OCI-LY1 (cell line): Measurements from ENCODE around the gene STT3B.
A peak's percentile ranks its signal among the peaks of the same experiment; 100 is the strongest.

ENCODE experiments used
- H2AFZ ChIP-seq: fragments of 200-600 bp; sonication (generic), shearing (Covaris generic); 2 replicates; pipeline ENCODE4 v1.6.0; 2014; ENCODE audit warnings: antibody characterized with exemption, mild to moderate bottlenecking, low read length
- H3F3A ChIP-seq: fragments of 200-600 bp; sonication (generic), shearing (Covaris generic); 2 replicates; pipeline ENCODE4 v1.6.0; 2014; ENCODE audit warnings: mild to moderate bottlenecking, antibody characterized with exemption, low read length, moderate library complexity; ENCODE audit not compliant: insufficient read depth
- H3K27ac ChIP-seq: fragments of 200-600 bp; sonication (generic); 2 replicates; pipeline ENCODE4 v1.5.1; 2014; ENCODE audit warnings: low read length, mixed run types, mild to moderate bottlenecking, low read depth; ENCODE audit not compliant: poor library complexity, severe bottlenecking
- H3K27me3 ChIP-seq: fragments of 200-600 bp; sonication (generic); 2 replicates; pipeline ENCODE4 v1.6.0; 2014; ENCODE audit warnings: antibody characterized with exemption, mild to moderate bottlenecking, low read length, moderate library complexity; ENCODE audit not compliant: insufficient read depth
- H3K36me3 ChIP-seq: fragments of 200-600 bp; sonication (generic); 2 replicates; pipeline ENCODE4 v1.6.1; 2014; ENCODE audit warnings: mild to moderate bottlenecking, antibody characterized with exemption, low read length, moderate library complexity, mixed read lengths; ENCODE audit not compliant: insufficient read depth
- H3K4me1 ChIP-seq: fragments of 200-600 bp; sonication (generic); 2 replicates; pipeline ENCODE4 v1.5.1; 2014; ENCODE audit warnings: mild to moderate bottlenecking, low read length, moderate library complexity; ENCODE audit not compliant: insufficient read depth, severe bottlenecking
- H3K4me2 ChIP-seq: fragments of 200-600 bp; sonication (generic), shearing (Covaris generic); 2 replicates; pipeline ENCODE4 v1.6.1; 2014; ENCODE audit warnings: low read length
- H3K4me3 ChIP-seq: fragments of 200-600 bp; sonication (generic); 2 replicates; pipeline ENCODE4 v1.5.1; 2014; ENCODE audit warnings: low read length, low read depth, mild to moderate bottlenecking, mixed read lengths; ENCODE audit not compliant: poor library complexity, severe bottlenecking
- H3K79me2 ChIP-seq: fragments of 200-600 bp; shearing (Covaris generic); 2 replicates; pipeline ENCODE4 v1.6.1; 2016; ENCODE audit warnings: mixed run types, low read length, mixed read lengths; ENCODE audit not compliant: insufficient read depth
- H3K9ac ChIP-seq: fragments of 200-600 bp; sonication (generic), shearing (Covaris generic); 2 replicates; pipeline ENCODE4 v1.6.1; 2014; ENCODE audit warnings: mild to moderate bottlenecking, low read length, mixed read lengths
- H3K9me2 ChIP-seq: fragments of 200-600 bp; sonication (generic), shearing (Covaris generic); 2 replicates; pipeline ENCODE4 v1.6.1; 2014; ENCODE audit warnings: low read depth, mild to moderate bottlenecking, low read length, mixed read lengths
- H3K9me3 ChIP-seq: fragments of 200-600 bp; shearing (Covaris generic); 2 replicates; pipeline ENCODE4 v1.6.1; 2014; ENCODE audit warnings: low read length, mixed read lengths
- H4K20me1 ChIP-seq: fragments of 200-600 bp; sonication (generic), shearing (Covaris generic); 2 replicates; pipeline ENCODE4 v1.6.0; 2016; ENCODE audit warnings: mild to moderate bottlenecking, low read length; ENCODE audit not compliant: insufficient read depth
- EZH2 ChIP-seq: fragments of 200-600 bp; sonication (generic), shearing (Covaris generic); IDR thresholded peaks from 2 replicates; pipeline ENCODE4 v1.8.0; 2017; ENCODE audit warnings: borderline replicate concordance, mixed run types, mild to moderate bottlenecking, antibody characterized with exemption, low read length, moderate library complexity, mixed read lengths
- TF ChIP-seq, protein P1 (sequence below): fragments of 200-600 bp; sonication (generic), shearing (Covaris generic); IDR thresholded peaks from 2 replicates; pipeline ENCODE4 v1.5.1; 2017; ENCODE audit warnings: mild to moderate bottlenecking, antibody characterized with exemption, low read length, moderate library complexity, mixed read lengths

The STT3B gene

DNA sequence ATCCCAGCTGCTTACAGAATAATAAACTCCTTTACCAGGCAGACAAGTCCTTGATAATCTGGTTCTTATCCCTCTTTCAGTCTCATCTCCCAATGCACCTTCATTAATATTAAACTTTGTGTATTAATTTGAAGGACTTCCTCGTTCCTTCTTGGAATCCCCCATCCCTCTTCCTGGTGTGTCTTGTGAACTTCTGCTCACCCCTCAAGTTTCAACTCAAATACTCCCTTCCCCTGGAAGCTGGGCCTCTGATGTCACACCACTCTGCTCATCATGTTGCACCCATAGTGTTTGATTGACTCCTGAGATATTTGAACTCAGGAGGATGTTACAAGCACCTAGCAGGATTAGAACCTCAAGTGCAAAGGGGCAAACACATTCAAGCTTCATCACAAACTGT is 3.3 kb upstream of the STT3B start:
- H3K27me3 ChIP-seq, result no peaks in the 10 kb centered on the region; the same call in 1 of the 2 replicates
- H3K79me2 ChIP-seq, result peaks cover 16% of the 10 kb centered on the region
- H3K4me3 ChIP-seq, result no peak overlapping the region
- no peak overlapping the region for H3K9ac ChIP-seq
- no peak overlapping the region for H3K4me2 ChIP-seq
- no peaks in the 10 kb centered on the region; the same call in 1 of the 2 replicates for H3K36me3 ChIP-seq
- H3K9me2 ChIP-seq, result no peaks in the 10 kb centered on the region
- TF ChIP-seq, protein P1, sequence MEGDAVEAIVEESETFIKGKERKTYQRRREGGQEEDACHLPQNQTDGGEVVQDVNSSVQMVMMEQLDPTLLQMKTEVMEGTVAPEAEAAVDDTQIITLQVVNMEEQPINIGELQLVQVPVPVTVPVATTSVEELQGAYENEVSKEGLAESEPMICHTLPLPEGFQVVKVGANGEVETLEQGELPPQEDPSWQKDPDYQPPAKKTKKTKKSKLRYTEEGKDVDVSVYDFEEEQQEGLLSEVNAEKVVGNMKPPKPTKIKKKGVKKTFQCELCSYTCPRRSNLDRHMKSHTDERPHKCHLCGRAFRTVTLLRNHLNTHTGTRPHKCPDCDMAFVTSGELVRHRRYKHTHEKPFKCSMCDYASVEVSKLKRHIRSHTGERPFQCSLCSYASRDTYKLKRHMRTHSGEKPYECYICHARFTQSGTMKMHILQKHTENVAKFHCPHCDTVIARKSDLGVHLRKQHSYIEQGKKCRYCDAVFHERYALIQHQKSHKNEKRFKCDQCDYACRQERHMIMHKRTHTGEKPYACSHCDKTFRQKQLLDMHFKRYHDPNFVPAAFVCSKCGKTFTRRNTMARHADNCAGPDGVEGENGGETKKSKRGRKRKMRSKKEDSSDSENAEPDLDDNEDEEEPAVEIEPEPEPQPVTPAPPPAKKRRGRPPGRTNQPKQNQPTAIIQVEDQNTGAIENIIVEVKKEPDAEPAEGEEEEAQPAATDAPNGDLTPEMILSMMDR, result no peak
- TF ChIP-seq EZH2, result no peak
- no peaks in the 10 kb centered on the region for H4K20me1 ChIP-seq
- H3F3A ChIP-seq, result no peaks in the 10 kb centered on the region
- H2AFZ ChIP-seq, result no peak overlapping the region
- peaks cover 13% of the 10 kb centered on the region for H3K4me1 ChIP-seq
- no peaks in the 10 kb centered on the region for H3K9me3 ChIP-seq
- no peak overlapping the region for H3K27ac ChIP-seq

DNA sequence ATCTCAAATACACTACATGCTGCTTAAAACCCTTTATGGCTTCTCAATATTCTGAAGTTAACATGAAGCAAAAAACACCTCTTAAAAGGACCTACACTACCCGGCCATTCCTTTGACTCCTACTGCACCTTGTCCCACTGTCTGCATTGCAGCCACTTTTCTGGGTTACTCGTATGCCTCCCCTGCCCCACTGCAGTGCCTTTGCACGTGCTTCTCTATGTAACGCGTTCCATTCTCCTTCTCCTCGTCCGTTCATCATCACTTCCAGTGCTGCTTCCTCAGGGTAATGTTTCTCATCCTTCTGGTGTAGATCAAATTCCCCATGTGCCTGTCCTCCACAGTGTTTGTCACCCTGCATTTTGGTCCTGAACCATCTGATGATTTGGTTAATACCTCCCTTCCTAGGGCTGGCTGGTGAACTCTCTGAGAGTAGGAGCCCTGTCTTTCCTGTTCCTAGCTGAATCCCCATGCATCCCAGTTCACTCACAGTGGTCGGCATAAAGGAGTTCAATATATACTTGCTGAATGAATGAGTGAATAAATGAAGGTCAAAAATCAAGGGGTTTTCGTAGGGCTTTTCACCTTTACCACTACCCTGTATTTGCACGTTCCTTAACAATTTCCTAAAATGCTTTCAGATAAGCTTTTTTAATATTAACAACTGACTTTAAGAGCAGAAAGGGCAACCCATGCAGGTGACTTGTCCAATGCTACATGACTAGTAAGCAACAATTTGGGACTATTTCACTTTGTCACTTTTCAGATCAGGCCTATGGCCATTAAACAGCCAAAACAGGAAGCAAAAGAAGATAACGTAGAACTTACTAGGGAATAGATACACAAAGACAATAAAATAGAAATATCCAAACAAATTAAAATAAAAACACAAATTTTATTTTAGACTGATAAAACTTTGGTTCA is 2.4 kb upstream of the STT3B start:
- no peak overlapping the region for H3K27ac ChIP-seq

DNA sequence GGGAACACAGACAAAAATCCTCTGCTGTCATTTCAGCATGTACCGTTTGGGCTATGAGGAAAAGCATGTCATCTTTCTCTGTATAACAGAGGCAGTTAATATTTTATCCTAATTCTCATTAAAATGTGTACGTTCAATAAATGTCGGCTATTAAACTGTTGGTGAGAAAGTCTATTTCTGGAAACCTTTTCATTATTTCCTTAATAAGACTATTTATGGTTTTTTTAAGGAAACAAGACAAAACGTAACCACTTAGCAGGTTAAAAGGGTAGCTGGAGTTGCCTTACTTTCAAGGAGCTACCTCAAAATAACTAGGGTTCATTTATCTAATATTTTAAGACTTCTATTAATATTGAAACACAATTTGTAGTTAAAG is 1.8 kb upstream of the STT3B start:
- H3K36me3 ChIP-seq, result no peaks in the 10 kb centered on the region; the same call in 1 of the 2 replicates
- no peaks in the 10 kb centered on the region for H3F3A ChIP-seq
- no peaks in the 10 kb centered on the region for H4K20me1 ChIP-seq
- peaks cover 31% of the 10 kb centered on the region for H3K79me2 ChIP-seq
- H3K27me3 ChIP-seq, result no peaks in the 10 kb centered on the region; the same call in 1 of the 2 replicates
- no peaks in the 10 kb centered on the region for H3K9me2 ChIP-seq
- peak overlapping the region; percentile 87 for H3K4me2 ChIP-seq
- H3K9ac ChIP-seq, result peak overlapping the region; percentile 84
- no peak overlapping the region for H2AFZ ChIP-seq
- no peak overlapping the region for H3K27ac ChIP-seq
- peaks cover 24% of the 10 kb centered on the region for H3K4me1 ChIP-seq
- H3K9me3 ChIP-seq, result no peaks in the 10 kb centered on the region
- H3K4me3 ChIP-seq, result peak overlapping the region; percentile 81
- TF ChIP-seq, protein P1, result no peak
- no peak for TF ChIP-seq EZH2

More for the DNA sequence above, 2.4 kb upstream of the STT3B start:
- no peaks in the 10 kb centered on the region; the same call in 1 of the 2 replicates for H3K36me3 ChIP-seq
- H2AFZ ChIP-seq, result no peak overlapping the region
- H4K20me1 ChIP-seq, result no peaks in the 10 kb centered on the region
- no peaks in the 10 kb centered on the region for H3F3A ChIP-seq
- TF ChIP-seq, protein P1, result no peak
- no peak for TF ChIP-seq EZH2
- H3K4me3 ChIP-seq, result peak overlapping the region; percentile 81
- peaks cover 24% of the 10 kb centered on the region for H3K79me2 ChIP-seq
- no peaks in the 10 kb centered on the region for H3K9me2 ChIP-seq
- H3K4me1 ChIP-seq, result peaks cover 20% of the 10 kb centered on the region
- H3K27me3 ChIP-seq, result no peaks in the 10 kb centered on the region; the same call in 1 of the 2 replicates
- H3K9me3 ChIP-seq, result no peaks in the 10 kb centered on the region
- no peak overlapping the region for H3K9ac ChIP-seq
- peak overlapping the region; percentile 87 for H3K4me2 ChIP-seq
